Measurements from ENCODE around the gene ACACB.

Gene ACACB

DNA sequence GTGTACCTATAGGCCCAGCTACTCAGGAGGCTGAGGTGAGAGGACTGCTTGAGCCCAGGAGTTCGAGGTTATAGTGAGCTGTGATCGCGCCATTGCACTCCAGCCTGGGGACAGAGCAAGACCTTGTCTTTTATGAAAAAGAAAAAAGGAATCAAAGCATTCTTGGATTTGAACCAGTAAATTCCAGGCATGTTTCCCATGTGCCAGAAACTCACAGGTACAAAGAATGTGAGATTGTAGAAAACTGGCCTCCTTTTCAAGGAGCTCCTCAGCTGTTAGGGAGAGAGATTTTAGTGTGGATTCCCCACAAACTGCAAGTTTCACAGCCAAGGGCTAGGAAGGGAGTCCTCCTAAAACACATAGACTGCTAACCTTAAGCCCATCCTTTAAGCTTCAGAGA, 97.7 kb downstream of the ACACB start:
- no peak for DNase-seq (ENCODE audit: low read depth in 2 of 2)
- TF ChIP-seq, protein P1, sequence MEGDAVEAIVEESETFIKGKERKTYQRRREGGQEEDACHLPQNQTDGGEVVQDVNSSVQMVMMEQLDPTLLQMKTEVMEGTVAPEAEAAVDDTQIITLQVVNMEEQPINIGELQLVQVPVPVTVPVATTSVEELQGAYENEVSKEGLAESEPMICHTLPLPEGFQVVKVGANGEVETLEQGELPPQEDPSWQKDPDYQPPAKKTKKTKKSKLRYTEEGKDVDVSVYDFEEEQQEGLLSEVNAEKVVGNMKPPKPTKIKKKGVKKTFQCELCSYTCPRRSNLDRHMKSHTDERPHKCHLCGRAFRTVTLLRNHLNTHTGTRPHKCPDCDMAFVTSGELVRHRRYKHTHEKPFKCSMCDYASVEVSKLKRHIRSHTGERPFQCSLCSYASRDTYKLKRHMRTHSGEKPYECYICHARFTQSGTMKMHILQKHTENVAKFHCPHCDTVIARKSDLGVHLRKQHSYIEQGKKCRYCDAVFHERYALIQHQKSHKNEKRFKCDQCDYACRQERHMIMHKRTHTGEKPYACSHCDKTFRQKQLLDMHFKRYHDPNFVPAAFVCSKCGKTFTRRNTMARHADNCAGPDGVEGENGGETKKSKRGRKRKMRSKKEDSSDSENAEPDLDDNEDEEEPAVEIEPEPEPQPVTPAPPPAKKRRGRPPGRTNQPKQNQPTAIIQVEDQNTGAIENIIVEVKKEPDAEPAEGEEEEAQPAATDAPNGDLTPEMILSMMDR (IDR thresholded peaks at IDR 0.05; ENCODE audit: low read depth, low read length) = no peak
- H3K4me3 ChIP-seq (replicated peaks in 1 of 2; ENCODE audit: low read depth in 2 of 2, low read length in 2 of 2) = no peak overlapping the region

DNA sequence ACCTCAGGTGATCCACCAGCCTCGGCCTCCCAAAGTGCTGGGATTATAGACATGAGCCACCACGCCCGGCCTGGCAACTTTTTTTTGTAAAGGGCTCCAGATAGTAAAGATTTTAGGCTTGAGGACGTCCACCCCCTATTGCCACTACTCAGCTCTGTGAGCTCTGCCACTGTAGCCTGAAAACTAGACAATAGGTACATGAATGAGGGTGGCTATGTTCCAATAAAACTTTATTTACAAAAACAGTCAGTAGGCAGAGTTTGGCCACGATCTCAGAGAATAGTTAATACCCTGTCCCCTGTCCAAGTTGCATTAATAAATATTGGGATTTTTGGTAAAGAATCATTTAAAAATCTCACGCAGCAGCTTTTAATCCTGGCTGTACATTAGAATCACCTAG, 102.6 kb downstream of the ACACB start:
- no peak for DNase-seq (ENCODE audit: low read depth in 2 of 2)
- H3K4me3 ChIP-seq (replicated peaks in 1 of 2; ENCODE audit: low read depth in 2 of 2, low read length in 2 of 2) = no peak overlapping the region
- TF ChIP-seq, protein P1 (IDR thresholded peaks at IDR 0.05; ENCODE audit: low read depth, low read length) = no peak

DNA sequence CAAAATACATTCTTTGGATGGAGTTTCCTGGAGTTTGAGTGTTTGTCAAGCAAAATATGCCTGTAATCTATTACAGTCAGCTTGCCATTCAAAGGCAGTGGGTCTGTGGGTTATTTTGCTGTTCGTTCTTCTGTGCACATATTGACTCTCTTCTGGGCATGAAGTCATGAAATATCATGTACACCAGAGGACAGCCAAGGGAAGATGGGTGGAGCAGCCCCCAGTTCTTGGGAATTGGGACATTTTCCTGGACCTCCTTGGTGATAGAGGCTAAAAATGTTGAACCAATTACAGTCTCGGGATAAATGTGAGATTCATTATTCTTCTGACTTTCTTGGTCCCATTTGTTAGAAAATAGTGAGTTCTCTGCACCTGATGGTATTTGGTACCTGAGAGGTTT, 103.6 kb downstream of the ACACB start:
- no peak overlapping the region for H3K4me3 ChIP-seq (replicated peaks in 1 of 2; ENCODE audit: low read depth in 2 of 2, low read length in 2 of 2)
- TF ChIP-seq, protein P1 (IDR thresholded peaks at IDR 0.05; ENCODE audit: low read depth, low read length) = no peak
- DNase-seq (ENCODE audit: low read depth in 2 of 2) = no peak

DNA sequence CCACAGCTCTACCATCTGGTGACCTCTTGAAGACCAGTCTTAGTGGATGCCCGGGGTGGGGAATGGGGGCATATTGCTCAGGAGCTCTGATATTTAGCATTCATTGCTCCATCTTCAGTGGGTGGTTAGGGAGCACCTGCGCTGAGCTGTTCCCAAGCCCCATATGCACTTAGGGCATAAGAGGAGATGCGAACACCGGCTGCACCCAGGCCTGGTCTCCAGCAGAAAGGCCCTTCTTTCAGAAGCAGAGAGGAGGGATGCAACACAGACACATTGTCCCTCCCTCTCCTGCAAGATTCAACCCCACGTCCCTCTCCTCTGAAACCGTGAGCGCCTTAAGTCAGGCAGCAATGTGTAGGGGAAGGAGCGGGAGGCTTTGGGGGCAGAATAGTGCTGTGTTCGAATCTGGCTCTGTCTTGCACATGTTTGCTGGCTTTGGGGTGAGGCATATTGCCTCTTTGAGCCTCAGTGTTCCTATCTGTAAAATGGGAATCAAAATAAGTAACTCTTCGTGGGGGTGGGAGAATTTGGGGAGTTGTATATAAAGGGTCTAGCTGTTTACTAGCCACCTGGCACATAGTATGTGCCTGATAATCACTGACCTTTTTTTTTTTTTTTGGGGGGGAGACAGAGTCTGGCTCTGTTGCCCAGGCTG, 105.0 kb downstream of the ACACB start:
- DNase-seq (ENCODE audit: low read depth in 2 of 2) = no peak
- TF ChIP-seq, protein P1 (IDR thresholded peaks at IDR 0.05; ENCODE audit: low read depth, low read length) = no peak
- H3K4me3 ChIP-seq (replicated peaks in 1 of 2; ENCODE audit: low read depth in 2 of 2, low read length in 2 of 2) = no peak overlapping the region

DNA sequence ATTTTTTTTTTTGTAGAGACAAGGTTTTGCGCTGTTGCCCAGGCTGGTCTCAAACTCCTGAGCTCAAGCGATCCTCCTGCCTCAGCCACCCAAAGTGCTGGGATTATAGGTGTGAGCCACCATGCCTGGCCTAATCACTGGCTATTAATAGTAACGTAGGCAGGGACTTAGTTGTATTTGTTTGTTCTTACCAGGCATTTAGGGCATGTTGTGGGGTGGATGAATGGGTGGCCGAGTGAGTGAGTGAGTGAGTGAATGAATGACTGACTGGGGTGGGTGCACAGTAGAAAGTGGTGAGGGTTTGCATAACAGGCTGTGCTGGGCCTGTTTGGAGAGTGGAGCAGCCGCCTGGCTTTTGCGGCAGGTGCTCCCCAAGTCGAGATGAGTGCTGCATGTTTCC, 105.7 kb downstream of the ACACB start:
- no peak overlapping the region for H3K4me3 ChIP-seq (replicated peaks in 1 of 2; ENCODE audit: low read depth in 2 of 2, low read length in 2 of 2)
- DNase-seq (ENCODE audit: low read depth in 2 of 2) = no peak
- TF ChIP-seq, protein P1 (IDR thresholded peaks at IDR 0.05; ENCODE audit: low read depth, low read length) = no peak

DNA sequence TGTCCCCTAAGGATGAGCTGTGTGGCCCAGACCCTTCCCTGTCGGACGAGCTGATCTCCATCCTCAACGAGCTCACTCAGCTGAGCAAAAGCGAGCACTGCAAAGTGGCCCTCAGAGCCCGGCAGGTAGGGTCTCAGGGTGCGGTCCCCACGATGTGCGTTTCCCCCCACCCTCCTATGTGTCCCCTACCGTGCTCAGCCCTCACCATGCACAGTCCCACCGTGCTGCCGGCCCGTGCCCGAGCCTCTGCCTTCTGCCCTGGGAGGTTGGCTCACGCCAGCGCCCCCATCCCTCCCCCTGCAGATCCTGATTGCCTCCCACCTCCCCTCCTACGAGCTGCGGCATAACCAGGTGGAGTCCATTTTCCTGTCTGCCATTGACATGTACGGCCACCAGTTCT, 106.1 kb downstream of the ACACB start:
- no peak for DNase-seq (ENCODE audit: low read depth in 2 of 2)
- no peak overlapping the region for H3K4me3 ChIP-seq (replicated peaks in 1 of 2; ENCODE audit: low read depth in 2 of 2, low read length in 2 of 2)
- TF ChIP-seq, protein P1 (IDR thresholded peaks at IDR 0.05; ENCODE audit: low read depth, low read length) = no peak

DNA sequence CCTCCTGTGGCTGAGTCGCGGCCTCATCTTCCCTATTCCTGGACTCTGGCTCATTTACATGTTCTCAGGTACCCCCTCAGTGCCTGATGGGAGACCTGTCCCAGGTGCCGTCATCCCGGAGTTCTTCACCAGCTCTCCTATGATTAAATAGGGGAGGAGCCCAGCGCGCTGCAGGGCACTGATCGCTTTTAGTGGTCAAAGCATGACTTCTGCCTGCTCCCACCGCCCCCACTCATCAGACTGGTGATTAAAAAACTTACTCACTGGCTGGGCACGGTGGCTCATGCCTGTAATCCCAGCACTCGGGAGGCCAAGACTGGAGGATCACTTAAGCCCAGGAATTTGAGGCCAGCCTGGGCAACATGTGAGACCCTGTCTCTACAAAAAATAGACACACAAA, 106.8 kb downstream of the ACACB start:
- no peak for DNase-seq (ENCODE audit: low read depth in 2 of 2)
- TF ChIP-seq, protein P1 (IDR thresholded peaks at IDR 0.05; ENCODE audit: low read depth, low read length) = no peak
- no peak overlapping the region for H3K4me3 ChIP-seq (replicated peaks in 1 of 2; ENCODE audit: low read depth in 2 of 2, low read length in 2 of 2)

All from cardiac fibroblast (primary cell).